Esophagus squamous epithelium (tissue), 4 donors: ENCODE results near the gene PGBD5.

Experiments used
- POLR2A ChIP-seq, 4 donors: fragments of 450-650 bp; IDR thresholded peaks; one replicate each; pipeline ENCODE4 v1.6.1; 2017; ENCODE audit warnings: antibody characterized with exemption in 4 of 4, mild to moderate bottlenecking in 4 of 4, moderate library complexity in 3 of 4
- TF ChIP-seq, protein P1 (sequence below), 6 experiments: fragments of 450-650 bp in 4 of 6; fragments of 200-600 bp in 2 of 6; sonication (generic) in 2 of 6; IDR thresholded peaks; one replicate each; pipeline ENCODE4 v1.5.1; 2016 to 2019; ENCODE audit warnings: antibody characterized with exemption in 6 of 6, mild to moderate bottlenecking in 4 of 6, moderate library complexity in 4 of 6

- TF ChIP-seq, protein P1, sequence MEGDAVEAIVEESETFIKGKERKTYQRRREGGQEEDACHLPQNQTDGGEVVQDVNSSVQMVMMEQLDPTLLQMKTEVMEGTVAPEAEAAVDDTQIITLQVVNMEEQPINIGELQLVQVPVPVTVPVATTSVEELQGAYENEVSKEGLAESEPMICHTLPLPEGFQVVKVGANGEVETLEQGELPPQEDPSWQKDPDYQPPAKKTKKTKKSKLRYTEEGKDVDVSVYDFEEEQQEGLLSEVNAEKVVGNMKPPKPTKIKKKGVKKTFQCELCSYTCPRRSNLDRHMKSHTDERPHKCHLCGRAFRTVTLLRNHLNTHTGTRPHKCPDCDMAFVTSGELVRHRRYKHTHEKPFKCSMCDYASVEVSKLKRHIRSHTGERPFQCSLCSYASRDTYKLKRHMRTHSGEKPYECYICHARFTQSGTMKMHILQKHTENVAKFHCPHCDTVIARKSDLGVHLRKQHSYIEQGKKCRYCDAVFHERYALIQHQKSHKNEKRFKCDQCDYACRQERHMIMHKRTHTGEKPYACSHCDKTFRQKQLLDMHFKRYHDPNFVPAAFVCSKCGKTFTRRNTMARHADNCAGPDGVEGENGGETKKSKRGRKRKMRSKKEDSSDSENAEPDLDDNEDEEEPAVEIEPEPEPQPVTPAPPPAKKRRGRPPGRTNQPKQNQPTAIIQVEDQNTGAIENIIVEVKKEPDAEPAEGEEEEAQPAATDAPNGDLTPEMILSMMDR (IDR thresholded peaks at IDR 0.05) = peak; percentile 82 to 96 (median 90)
- TF ChIP-seq POLR2A (IDR thresholded peaks at IDR 0.05) = no peak
Observed at GRCh38 chr1:230310381-230311163, 115.6 kb downstream of the PGBD5 start.
